WTC11 (cell line): ENCODE results near the gene TSC22D2. TPM values are rescaled to one million over a fixed set of nuclear protein-coding genes. Genes with fewer than 3 reads are reported as not detected.

Source experiments
- ATAC-seq: fragments of 200-7000 bp; cut with Tn5 transposase; 2 replicates; pipeline ENCODE4 v1.10.0; 2021; ENCODE audit warnings: mild to moderate bottlenecking, moderate library complexity
- CTCF ChIA-PET: fragments of 300-600 bp; sonication (Branson Sonifier 250); formaldehyde crosslinking; loops from one replicate; lab custom pipeline; 2021; ENCODE audit warnings: antibody characterized with exemption; lab: Charles Lee
- POLR2A ChIA-PET: fragments of 350-600 bp; sonication (Branson Sonifier 250); formaldehyde crosslinking; loops from one replicate; lab custom pipeline; 2021; ENCODE audit warnings: antibody characterized with exemption; lab: Charles Lee
- DNase-seq: peaks from one replicate; pipeline ENCODE4 v3.0.0; 2021; ENCODE audit warnings: low spot score
- H3K27ac Mint-ChIP-seq: 2 replicates; pipeline ENCODE4 v1.8.0; 2021; ENCODE audit warnings: mixed read lengths
- H3K27me3 Mint-ChIP-seq: 2 replicates; pipeline ENCODE4 v1.8.0; 2021; ENCODE audit warnings: low read depth, mild to moderate bottlenecking, moderate library complexity, mixed read lengths
- H3K36me3 Mint-ChIP-seq: 2 replicates; pipeline ENCODE4 v1.8.0; 2021; ENCODE audit warnings: mixed read lengths
- H3K4me1 Mint-ChIP-seq: 2 replicates; pipeline ENCODE4 v1.8.0; 2022; ENCODE audit warnings: mixed read lengths
- H3K4me3 Mint-ChIP-seq: 2 replicates; pipeline ENCODE4 v1.8.0; 2021; ENCODE audit warnings: mild to moderate bottlenecking, moderate library complexity, mixed read lengths
- H3K9me3 Mint-ChIP-seq: 2 replicates; pipeline ENCODE4 v1.8.0; 2021; ENCODE audit warnings: mixed read lengths
- CREM ChIP-seq: sonication (generic); formaldehyde crosslinking; IDR thresholded peaks from 2 replicates; pipeline ENCODE4 v1.8.1; 2022; ENCODE audit warnings: mild to moderate bottlenecking, missing genetic modification reagents, moderate library complexity
- ELF4 ChIP-seq: sonication (generic); formaldehyde crosslinking; IDR thresholded peaks from 2 replicates; pipeline ENCODE4 v1.8.1; 2022; ENCODE audit warnings: low read depth, mild to moderate bottlenecking, moderate library complexity, missing genetic modification reagents
- FOXP1 ChIP-seq: sonication (generic); formaldehyde crosslinking; IDR thresholded peaks from 2 replicates; pipeline ENCODE4 v1.8.0; 2022; ENCODE audit warnings: missing genetic modification reagents, mild to moderate bottlenecking, moderate library complexity, borderline replicate concordance
- GTF2I ChIP-seq: fragments of 250-450 bp; sonication (Bioruptor Pico); conservative IDR thresholded peaks from 2 replicates; pipeline ENCODE4 v1.4.0; 2021; ENCODE audit warnings: mild to moderate bottlenecking
- NFATC4 ChIP-seq: fragments of 250-450 bp; sonication (Bioruptor Pico); IDR thresholded peaks from 2 replicates; pipeline ENCODE4 v1.9.0; 2021; ENCODE audit warnings: mild to moderate bottlenecking
- NR1H2 ChIP-seq: sonication (generic); formaldehyde crosslinking; IDR thresholded peaks from 2 replicates; pipeline ENCODE4 v1.9.0; 2021; ENCODE audit warnings: mild to moderate bottlenecking, moderate library complexity, missing genetic modification reagents
- SP1 ChIP-seq: sonication (generic); formaldehyde crosslinking; conservative IDR thresholded peaks from 2 replicates; pipeline ENCODE4 v1.8.1; 2022; ENCODE audit warnings: missing genetic modification reagents
- TCF7 ChIP-seq: sonication (generic); formaldehyde crosslinking; IDR thresholded peaks from 2 replicates; pipeline ENCODE4 v1.8.0; 2022; ENCODE audit warnings: mild to moderate bottlenecking, low read depth, missing genetic modification reagents, moderate library complexity
- TEAD1 ChIP-seq: sonication (generic); formaldehyde crosslinking; IDR thresholded peaks from 2 replicates; pipeline ENCODE4 v1.8.0; 2022; ENCODE audit warnings: mild to moderate bottlenecking, missing genetic modification reagents
- ZNF121 ChIP-seq: sonication (generic); formaldehyde crosslinking; IDR thresholded peaks from 2 replicates; pipeline ENCODE4 v1.8.0; 2023; ENCODE audit warnings: missing genetic modification reagents
- ZNF232 ChIP-seq: sonication (generic); formaldehyde crosslinking; IDR thresholded peaks from 2 replicates; pipeline ENCODE4 v1.8.0; 2022; ENCODE audit warnings: mild to moderate bottlenecking, missing genetic modification reagents
- total RNA-seq: library from RNA; stranded (reverse); gene quantifications from 3 replicates; pipeline ENCODE4 v1.2.3, GENCODE V29; 2021
- TF ChIP-seq, protein P1 (sequence below): sonication (generic); formaldehyde crosslinking; conservative IDR thresholded peaks from 2 replicates; pipeline ENCODE4 v1.8.1; 2023; ENCODE audit warnings: mild to moderate bottlenecking, low read depth, missing genetic modification reagents, moderate library complexity
- TF ChIP-seq, protein P2 (sequence below): sonication (generic); formaldehyde crosslinking; IDR thresholded peaks from 2 replicates; pipeline ENCODE4 v1.8.1; 2022; ENCODE audit warnings: low read depth, missing genetic modification reagents, borderline replicate concordance
- TF ChIP-seq, protein P3 (sequence below): fragments of 250-450 bp; sonication (Bioruptor Pico); IDR thresholded peaks from 2 replicates; pipeline ENCODE4 v2.1.2; 2022; ENCODE audit warnings: mild to moderate bottlenecking, moderate library complexity
- TF ChIP-seq, protein P4 (sequence below): sonication (generic); formaldehyde crosslinking; IDR thresholded peaks from 2 replicates; pipeline ENCODE4 v1.8.1; 2022; ENCODE audit warnings: mild to moderate bottlenecking, missing genetic modification reagents, moderate library complexity, borderline replicate concordance
- TF ChIP-seq, protein P5 (sequence below): fragments of 250-450 bp; sonication (Bioruptor Pico); conservative IDR thresholded peaks from 2 replicates; pipeline ENCODE4 v1.9.0; 2021; ENCODE audit warnings: mild to moderate bottlenecking

TSC22D2 gene
- total RNA-seq, 1 experiment from 2014 or later = 24.0 TPM

DNA sequence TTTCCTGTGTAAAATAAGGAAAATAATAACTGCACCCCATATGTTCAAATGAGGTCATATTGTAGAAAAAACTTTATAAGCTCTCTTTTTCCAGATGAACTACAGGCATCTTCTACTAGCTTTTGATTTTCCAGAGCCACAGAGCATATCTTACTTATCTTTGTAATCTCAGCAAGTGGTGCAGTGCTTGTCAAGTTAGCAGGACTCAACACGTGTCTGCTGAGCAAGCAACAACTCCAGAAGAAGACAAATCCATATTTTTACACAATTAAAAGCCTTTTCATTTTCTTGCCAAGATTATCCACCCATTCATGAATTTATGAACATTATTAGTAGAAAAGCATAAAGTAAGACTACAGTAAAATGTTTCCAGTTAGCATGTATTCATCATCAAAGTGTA lies 14.4 kb upstream of the TSC22D2 start (continued):
- TF ChIP-seq, protein P1, sequence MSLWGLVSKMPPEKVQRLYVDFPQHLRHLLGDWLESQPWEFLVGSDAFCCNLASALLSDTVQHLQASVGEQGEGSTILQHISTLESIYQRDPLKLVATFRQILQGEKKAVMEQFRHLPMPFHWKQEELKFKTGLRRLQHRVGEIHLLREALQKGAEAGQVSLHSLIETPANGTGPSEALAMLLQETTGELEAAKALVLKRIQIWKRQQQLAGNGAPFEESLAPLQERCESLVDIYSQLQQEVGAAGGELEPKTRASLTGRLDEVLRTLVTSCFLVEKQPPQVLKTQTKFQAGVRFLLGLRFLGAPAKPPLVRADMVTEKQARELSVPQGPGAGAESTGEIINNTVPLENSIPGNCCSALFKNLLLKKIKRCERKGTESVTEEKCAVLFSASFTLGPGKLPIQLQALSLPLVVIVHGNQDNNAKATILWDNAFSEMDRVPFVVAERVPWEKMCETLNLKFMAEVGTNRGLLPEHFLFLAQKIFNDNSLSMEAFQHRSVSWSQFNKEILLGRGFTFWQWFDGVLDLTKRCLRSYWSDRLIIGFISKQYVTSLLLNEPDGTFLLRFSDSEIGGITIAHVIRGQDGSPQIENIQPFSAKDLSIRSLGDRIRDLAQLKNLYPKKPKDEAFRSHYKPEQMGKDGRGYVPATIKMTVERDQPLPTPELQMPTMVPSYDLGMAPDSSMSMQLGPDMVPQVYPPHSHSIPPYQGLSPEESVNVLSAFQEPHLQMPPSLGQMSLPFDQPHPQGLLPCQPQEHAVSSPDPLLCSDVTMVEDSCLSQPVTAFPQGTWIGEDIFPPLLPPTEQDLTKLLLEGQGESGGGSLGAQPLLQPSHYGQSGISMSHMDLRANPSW (CRISPR knock-in tag) = no peak
- TF ChIP-seq NR1H2 (CRISPR knock-in tag) (no peak), NFATC4 (CRISPR knock-in tag) (no peak)

DNA sequence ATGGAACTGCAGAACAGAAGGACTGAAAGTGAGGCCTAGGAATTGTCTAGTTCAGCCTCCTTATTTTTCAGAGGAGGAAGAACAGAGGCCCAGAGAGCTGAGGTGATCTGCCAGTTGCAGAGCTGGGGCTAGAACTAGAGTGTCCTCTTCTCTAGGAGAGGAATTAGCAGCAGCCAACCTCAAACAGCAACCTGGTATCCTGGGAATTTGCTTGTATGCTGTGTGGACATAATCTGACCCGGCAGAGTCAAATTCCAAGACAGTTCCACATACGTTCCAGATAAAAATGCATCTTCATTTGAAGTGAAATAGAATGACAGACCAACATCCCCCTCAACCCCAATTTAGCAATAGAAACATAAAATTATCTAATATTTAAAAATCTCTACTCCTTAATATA lies 13.5 kb upstream of the TSC22D2 start:
- Mint-ChIP-seq H3K27ac (no peak overlapping the region), H3K4me3 (no peak overlapping the region), H3K36me3 (no peaks in the 10 kb centered on the region), H3K27me3 (no peaks in the 10 kb centered on the region), H3K9me3 (no peaks in the 10 kb centered on the region), H3K4me1 (peaks cover 9% of the 10 kb centered on the region; the same call in 1 of the 2 replicates)
- ChIA-PET POLR2A (interaction anchor here (0.6 kb wide), 1 partner anchor 94 kb away, joined by 4 read pairs; no protein-coding TSS in a partner anchor), CTCF (interaction anchor here (0.7 to 1.7 kb wide), 2 partner anchors 10 to 587 kb away, joined by 3 to 8 read pairs; no protein-coding TSS in a partner anchor)
- TF ChIP-seq SP1 (CRISPR knock-in tag) = no peak
- TF ChIP-seq TCF7 = no peak
- no peak for TF ChIP-seq TEAD1 (CRISPR knock-in tag)
- TF ChIP-seq NR1H2 (CRISPR knock-in tag) = no peak
- TF ChIP-seq ZNF232 (CRISPR knock-in tag) = no peak
- TF ChIP-seq GTF2I (CRISPR knock-in tag) = no peak
- TF ChIP-seq FOXP1 (CRISPR knock-in tag) = no peak
- TF ChIP-seq, protein P2, sequence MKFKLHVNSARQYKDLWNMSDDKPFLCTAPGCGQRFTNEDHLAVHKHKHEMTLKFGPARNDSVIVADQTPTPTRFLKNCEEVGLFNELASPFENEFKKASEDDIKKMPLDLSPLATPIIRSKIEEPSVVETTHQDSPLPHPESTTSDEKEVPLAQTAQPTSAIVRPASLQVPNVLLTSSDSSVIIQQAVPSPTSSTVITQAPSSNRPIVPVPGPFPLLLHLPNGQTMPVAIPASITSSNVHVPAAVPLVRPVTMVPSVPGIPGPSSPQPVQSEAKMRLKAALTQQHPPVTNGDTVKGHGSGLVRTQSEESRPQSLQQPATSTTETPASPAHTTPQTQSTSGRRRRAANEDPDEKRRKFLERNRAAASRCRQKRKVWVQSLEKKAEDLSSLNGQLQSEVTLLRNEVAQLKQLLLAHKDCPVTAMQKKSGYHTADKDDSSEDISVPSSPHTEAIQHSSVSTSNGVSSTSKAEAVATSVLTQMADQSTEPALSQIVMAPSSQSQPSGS = no peak
- TF ChIP-seq ZNF121 (CRISPR knock-in tag) = no peak
- no peak for TF ChIP-seq CREM
- TF ChIP-seq, protein P3, sequence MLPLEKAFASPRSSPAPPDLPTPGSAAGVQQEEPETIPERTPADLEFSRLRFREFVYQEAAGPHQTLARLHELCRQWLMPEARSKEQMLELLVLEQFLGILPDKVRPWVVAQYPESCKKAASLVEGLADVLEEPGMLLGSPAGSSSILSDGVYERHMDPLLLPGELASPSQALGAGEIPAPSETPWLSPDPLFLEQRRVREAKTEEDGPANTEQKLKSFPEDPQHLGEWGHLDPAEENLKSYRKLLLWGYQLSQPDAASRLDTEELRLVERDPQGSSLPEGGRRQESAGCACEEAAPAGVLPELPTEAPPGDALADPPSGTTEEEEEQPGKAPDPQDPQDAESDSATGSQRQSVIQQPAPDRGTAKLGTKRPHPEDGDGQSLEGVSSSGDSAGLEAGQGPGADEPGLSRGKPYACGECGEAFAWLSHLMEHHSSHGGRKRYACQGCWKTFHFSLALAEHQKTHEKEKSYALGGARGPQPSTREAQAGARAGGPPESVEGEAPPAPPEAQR = no peak
- TF ChIP-seq, protein P4, sequence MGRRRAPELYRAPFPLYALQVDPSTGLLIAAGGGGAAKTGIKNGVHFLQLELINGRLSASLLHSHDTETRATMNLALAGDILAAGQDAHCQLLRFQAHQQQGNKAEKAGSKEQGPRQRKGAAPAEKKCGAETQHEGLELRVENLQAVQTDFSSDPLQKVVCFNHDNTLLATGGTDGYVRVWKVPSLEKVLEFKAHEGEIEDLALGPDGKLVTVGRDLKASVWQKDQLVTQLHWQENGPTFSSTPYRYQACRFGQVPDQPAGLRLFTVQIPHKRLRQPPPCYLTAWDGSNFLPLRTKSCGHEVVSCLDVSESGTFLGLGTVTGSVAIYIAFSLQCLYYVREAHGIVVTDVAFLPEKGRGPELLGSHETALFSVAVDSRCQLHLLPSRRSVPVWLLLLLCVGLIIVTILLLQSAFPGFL (CRISPR knock-in tag) = no peak
- no peak for TF ChIP-seq ELF4
- TF ChIP-seq, protein P5, sequence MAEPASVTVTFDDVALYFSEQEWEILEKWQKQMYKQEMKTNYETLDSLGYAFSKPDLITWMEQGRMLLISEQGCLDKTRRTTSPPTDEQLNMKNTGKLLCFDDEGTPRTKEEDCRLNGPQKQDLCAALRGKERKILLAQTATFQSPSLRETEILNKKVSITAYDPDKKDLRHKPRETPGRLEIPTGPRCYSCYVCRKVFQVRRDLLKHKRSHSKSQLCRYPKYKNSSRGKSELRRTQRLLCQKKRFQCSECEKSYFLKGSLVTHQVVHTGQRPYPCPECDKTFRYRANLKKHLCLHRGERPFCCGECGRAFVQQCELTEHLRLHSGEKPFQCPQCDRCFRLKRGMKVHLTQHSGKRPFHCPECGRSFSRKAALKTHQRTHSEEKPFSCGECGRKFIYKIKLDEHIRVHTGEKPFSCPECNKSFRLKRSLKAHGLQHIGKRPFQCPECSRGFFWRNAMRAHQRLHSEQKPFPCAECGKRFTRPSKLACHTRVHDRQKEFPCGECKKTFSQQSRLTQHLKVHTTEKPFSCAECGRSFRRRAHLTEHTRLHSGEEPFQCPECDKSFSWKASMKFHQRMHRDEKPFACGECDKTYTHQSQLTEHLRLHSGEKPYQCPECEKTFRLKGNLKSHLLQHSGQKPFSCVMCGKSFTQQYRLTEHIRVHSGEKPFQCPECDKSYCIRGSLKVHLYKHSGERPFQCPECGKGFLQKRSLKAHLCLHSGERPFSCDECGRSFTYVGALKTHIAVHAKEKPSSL (CRISPR knock-in tag) = no peak
- ATAC-seq (no peak), DNase-seq (no peak)
